Suprapubic skin (tissue), 4 donors: ENCODE measurements around the gene RAB3A. TPM values are rescaled to one million over a fixed set of nuclear protein-coding genes. Genes with fewer than 3 reads are reported as not detected.
"Not testable (repeated sequence)": the region's sequence is repeated elsewhere in the genome, so short reads cannot be mapped to it uniquely, and the experiment has no call there.

ENCODE experiments used
- DNase-seq, 2 donors: peaks; one replicate each; pipeline ENCODE4 v3.0.0-alpha.2; 2019; ENCODE audit warnings: low spot score in 2 of 2
- H3K27ac ChIP-seq: fragments of 200-600 bp; sonication (generic); one replicate; pipeline ENCODE4 v1.5.1; 2019
- H3K27me3 ChIP-seq: fragments of 200-600 bp; sonication (generic); one replicate; pipeline ENCODE4 v1.5.1; 2019
- H3K36me3 ChIP-seq: fragments of 200-600 bp; sonication (generic); one replicate; pipeline ENCODE4 v1.5.1; 2019
- H3K4me1 ChIP-seq: fragments of 200-600 bp; sonication (generic); one replicate; pipeline ENCODE4 v1.5.1; 2019
- H3K4me3 ChIP-seq: fragments of 200-600 bp; sonication (generic); one replicate; pipeline ENCODE4 v1.5.1; 2019; ENCODE audit warnings: mild to moderate bottlenecking
- H3K9me3 ChIP-seq: fragments of 200-600 bp; sonication (generic); one replicate; pipeline ENCODE4 v1.5.1; 2019
- EP300 ChIP-seq: sonication (generic); formaldehyde crosslinking; IDR thresholded peaks from one replicate; pipeline ENCODE4 v1.6.1; 2017; ENCODE audit warnings: antibody characterized with exemption
- POLR2A ChIP-seq, 2 donors: fragments of 450-650 bp; IDR thresholded peaks; one replicate each; pipeline ENCODE4 v1.6.1; 2017; ENCODE audit warnings: antibody characterized with exemption in 2 of 2, mild to moderate bottlenecking in 2 of 2, moderate library complexity in 2 of 2
- POLR2AphosphoS5 ChIP-seq, 3 donors: sonication (generic); formaldehyde crosslinking; IDR thresholded peaks; one replicate each; pipeline ENCODE4 v1.6.1; 2017; ENCODE audit warnings: antibody characterized with exemption in 3 of 3
- WGBS: methylation state at CpG from one replicate; pipeline ENCODE4 v1.1.5; 2018; 5-methylcytosine and 5-hydroxymethylcytosine counted together
- total RNA-seq, 4 donors: library from RNA; depleted of rRNA; stranded (reverse); fragments of >200 nt; gene quantifications; one replicate each; pipeline ENCODE4 v1.1.0, GENCODE V29; 2016
- TF ChIP-seq, protein P1 (sequence below), 2 donors: fragments of 200-600 bp in 1 of 2; fragments of 450-650 bp in 1 of 2; sonication (generic) in 1 of 2; IDR thresholded peaks; one replicate each; pipeline ENCODE4 v1.5.1; 2016 to 2019; ENCODE audit warnings: antibody characterized with exemption in 2 of 2, mild to moderate bottlenecking in 1 of 2, moderate library complexity in 1 of 2

RAB3A gene
- total RNA-seq, 4 donors from 2014 or later: 1.9 to 5.3 (median 1.9) TPM

DNA sequence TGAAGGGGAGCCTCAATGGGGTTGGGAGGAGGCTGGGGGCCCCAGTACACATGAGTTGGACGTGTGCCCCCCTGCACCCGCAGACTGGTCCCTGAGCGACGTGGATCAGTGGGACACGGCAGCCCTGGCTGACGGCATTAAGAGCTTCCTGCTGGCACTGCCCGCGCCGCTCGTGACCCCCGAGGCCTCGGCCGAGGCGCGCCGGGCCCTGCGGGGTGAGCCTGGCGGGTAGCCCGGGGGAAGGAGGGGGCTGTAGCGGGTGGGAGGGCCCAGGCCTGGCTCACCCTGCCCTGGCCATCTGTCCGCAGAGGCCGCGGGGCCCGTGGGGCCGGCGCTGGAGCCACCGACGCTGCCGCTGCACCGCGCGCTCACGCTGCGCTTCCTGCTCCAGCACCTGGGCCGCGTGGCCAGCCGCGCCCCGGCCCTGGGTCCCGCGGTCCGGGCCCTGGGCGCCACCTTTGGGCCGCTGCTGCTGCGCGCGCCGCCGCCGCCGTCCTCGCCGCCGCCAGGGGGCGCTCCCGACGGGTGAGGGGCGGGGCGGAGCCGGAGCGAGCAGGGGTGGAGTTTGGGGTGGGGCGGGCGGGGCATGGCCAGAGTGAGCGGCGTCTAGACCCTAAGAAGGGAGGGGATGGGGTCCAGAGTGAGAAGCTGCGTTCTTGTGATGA is 42.7 kb downstream of the RAB3A start:
- Histone ChIP-seq H3K36me3 (peaks cover 39% of the 10 kb centered on the region), H3K9me3 (no peaks in the 10 kb centered on the region), H3K4me3 (peak overlapping the region; percentile 57), H3K27me3 (no peaks in the 10 kb centered on the region), H3K27ac (peak overlapping the region; percentile 69), H3K4me1 (peaks cover 49% of the 10 kb centered on the region)
- no peak for DNase-seq
- TF ChIP-seq, protein P1, sequence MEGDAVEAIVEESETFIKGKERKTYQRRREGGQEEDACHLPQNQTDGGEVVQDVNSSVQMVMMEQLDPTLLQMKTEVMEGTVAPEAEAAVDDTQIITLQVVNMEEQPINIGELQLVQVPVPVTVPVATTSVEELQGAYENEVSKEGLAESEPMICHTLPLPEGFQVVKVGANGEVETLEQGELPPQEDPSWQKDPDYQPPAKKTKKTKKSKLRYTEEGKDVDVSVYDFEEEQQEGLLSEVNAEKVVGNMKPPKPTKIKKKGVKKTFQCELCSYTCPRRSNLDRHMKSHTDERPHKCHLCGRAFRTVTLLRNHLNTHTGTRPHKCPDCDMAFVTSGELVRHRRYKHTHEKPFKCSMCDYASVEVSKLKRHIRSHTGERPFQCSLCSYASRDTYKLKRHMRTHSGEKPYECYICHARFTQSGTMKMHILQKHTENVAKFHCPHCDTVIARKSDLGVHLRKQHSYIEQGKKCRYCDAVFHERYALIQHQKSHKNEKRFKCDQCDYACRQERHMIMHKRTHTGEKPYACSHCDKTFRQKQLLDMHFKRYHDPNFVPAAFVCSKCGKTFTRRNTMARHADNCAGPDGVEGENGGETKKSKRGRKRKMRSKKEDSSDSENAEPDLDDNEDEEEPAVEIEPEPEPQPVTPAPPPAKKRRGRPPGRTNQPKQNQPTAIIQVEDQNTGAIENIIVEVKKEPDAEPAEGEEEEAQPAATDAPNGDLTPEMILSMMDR (IDR thresholded peaks at IDR 0.05): peak; percentile 55 to 75
- TF ChIP-seq EP300: no peak
- 0% methylated on average over 28 of the region's 66 CpGs for WGBS

DNA sequence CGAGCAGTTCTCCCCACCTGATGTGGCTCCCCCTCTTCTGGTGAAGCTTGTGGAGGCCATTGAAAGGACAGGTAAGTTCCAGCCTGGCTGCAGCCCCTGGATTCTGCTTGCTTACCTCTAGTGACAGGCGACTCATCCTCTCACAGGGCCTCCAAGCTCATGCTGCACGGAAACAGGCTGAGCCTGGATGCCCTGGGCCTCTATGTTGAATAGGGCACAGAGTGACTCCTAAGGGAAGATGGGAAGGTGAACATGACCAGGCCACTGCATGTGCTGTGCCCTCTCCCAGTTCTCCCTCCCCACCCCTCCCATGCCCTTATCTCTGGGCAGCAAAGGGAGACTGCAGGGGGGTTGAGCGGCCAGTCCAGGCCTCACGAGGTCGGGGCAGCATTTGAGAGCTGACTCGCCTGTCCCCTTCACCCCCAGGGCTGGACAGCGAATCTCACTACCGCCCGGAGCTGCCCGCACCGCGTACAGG is 43.3 kb downstream of the RAB3A start:
- DNase-seq: no peak
- H3K36me3 ChIP-seq: peaks cover 34% of the 10 kb centered on the region
- WGBS: 56% methylated on average over 3 of the region's 13 CpGs
- H3K27ac ChIP-seq: peak overlapping the region; percentile 69
- H3K4me3 ChIP-seq: peak overlapping the region; percentile 57
- H3K27me3 ChIP-seq: no peaks in the 10 kb centered on the region
- TF ChIP-seq EP300 (no peak), POLR2AphosphoS5 (IDR thresholded peaks at IDR 0.05) (no peak), POLR2A (IDR thresholded peaks at IDR 0.05) (no peak)
- TF ChIP-seq, protein P1 (IDR thresholded peaks at IDR 0.05): no peak
- H3K9me3 ChIP-seq: no peaks in the 10 kb centered on the region
- peaks cover 54% of the 10 kb centered on the region for H3K4me1 ChIP-seq

DNA sequence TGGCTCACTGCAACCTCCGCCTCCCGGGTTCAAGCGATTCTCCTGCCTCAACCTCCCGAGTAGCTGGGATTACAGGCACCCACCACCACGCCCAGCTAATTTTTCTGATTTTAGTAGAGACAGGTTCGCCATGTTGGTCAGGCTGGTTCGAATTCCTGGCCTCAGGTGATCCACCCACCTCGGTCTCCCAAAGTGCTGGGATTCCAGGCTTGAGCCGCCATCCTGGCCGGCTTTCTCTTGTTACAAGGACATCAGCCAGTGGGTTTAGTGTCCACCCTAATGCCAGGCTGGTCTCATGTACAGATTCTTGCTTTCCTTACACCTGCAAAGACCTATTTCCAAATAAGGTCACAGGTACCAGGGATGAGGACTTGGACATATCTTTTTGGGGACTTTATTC is 44.0 kb downstream of the RAB3A start:
- TF ChIP-seq POLR2AphosphoS5 (IDR thresholded peaks at IDR 0.05): no peak
- TF ChIP-seq EP300: no peak
- no peak for TF ChIP-seq POLR2A (IDR thresholded peaks at IDR 0.05)
- TF ChIP-seq, protein P1 (IDR thresholded peaks at IDR 0.05): no peak
- DNase-seq: no peak
- peaks cover 62% of the 10 kb centered on the region for H3K4me1 ChIP-seq
- no peak overlapping the region for H3K27ac ChIP-seq
- H3K4me3 ChIP-seq: no peak overlapping the region
- WGBS: 93% methylated on average over 10 of the region's 10 CpGs
- H3K36me3 ChIP-seq: peaks cover 26% of the 10 kb centered on the region
- no peaks in the 10 kb centered on the region for H3K27me3 ChIP-seq
- H3K9me3 ChIP-seq: no peaks in the 10 kb centered on the region

DNA sequence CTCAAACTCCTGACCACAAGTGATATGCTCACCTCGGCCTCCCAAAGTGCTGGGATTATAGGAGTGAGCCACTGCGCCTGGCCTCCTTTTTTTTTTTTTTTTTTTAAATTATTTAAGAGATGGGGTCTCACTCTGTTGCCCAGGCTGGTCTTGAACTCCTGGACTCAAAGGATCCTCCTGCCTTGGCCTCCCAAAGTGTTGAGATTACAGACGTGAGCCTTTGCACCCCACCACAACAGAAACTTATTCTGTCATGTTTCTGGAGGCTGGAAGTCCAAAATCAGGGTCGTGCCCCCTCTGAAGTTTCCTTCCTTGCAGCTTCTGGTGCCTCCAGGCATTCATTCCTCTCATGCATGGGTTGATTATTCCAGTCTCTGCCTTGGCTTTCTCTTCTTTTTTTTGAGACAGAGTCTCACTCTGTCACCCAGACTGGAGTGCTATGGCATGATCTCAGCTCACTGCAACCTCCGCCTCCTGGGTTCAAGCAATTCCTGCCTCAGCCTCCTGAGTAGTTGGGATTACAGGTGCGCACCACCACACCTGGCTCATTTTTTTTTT is 44.7 kb downstream of the RAB3A start:
- H3K4me3 ChIP-seq, DNase-seq, H3K9me3 ChIP-seq, H3K27me3 ChIP-seq, H3K27ac ChIP-seq: not testable (repeated sequence)
- Histone ChIP-seq H3K36me3 (peaks cover 22% of the 10 kb centered on the region), H3K4me1 (peaks cover 68% of the 10 kb centered on the region)
- WGBS: 90% methylated on average over 6 of the region's 6 CpGs

DNA sequence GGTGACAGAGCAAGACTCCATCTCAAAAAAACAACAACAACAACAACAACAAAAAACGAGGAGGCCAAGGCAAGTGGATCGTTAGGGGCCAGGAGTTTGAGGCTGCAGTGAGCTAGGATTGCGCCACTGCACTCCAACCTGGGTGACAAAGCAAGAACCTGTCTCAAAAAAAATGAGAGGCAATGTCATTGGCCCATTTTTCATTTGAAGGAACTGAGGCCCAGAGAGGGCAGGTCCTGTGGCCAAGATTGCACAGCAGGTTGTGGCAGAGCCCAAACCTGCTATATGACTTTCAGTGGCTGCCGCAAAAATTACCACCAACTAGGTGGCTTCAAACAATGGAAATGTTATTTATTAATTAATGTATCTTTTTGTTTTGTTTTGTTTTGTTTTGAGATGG is 45.4 kb downstream of the RAB3A start:
- Histone ChIP-seq H3K27ac (no peak overlapping the region), H3K4me1 (peaks cover 75% of the 10 kb centered on the region), H3K27me3 (no peaks in the 10 kb centered on the region), H3K36me3 (peaks cover 15% of the 10 kb centered on the region), H3K4me3 (no peak overlapping the region), H3K9me3 (no peaks in the 10 kb centered on the region)
- TF ChIP-seq, protein P1 (IDR thresholded peaks at IDR 0.05): no peak
- no peak for TF ChIP-seq POLR2A (IDR thresholded peaks at IDR 0.05)
- no peak for TF ChIP-seq EP300
- DNase-seq: no peak
- WGBS: 64% methylated on average over 4 of the region's 4 CpGs
